GM23248 (cell line): Measurements from ENCODE around the gene SSPN. TPM values are rescaled to one million over a fixed set of nuclear protein-coding genes. Genes with fewer than 3 reads are reported as not detected.
A peak's percentile ranks its signal among the peaks of the same experiment; 100 is the strongest.

ENCODE experiments used
- DNase-seq: peaks from one replicate; pipeline ENCODE4 v3.0.0-alpha.2; 2015
- H2AFZ ChIP-seq: fragments of 200-600 bp; sonication (generic); 2 replicates; pipeline ENCODE4 v1.6.1; 2016; ENCODE audit warnings: antibody characterized with exemption
- H3F3A ChIP-seq: fragments of 200-600 bp; sonication (generic); 2 replicates; pipeline ENCODE4 v1.6.1; 2016; ENCODE audit warnings: mild to moderate bottlenecking, antibody characterized with exemption, mixed run types; ENCODE audit not compliant: insufficient read depth
- H3K27ac ChIP-seq: fragments of 200-600 bp; sonication (generic); 2 replicates; pipeline ENCODE4 v1.5.1; 2016; ENCODE audit warnings: mild to moderate bottlenecking
- H3K27me3 ChIP-seq: fragments of 200-600 bp; sonication (generic); replicated peaks from 2 replicates; pipeline ENCODE4 v1.6.1; 2016; ENCODE audit warnings: mild to moderate bottlenecking; ENCODE audit not compliant: insufficient read depth
- H3K36me3 ChIP-seq: fragments of 200-600 bp; sonication (generic); 2 replicates; pipeline ENCODE4 v1.6.1; 2016; ENCODE audit warnings: low read depth, mild to moderate bottlenecking
- H3K4me1 ChIP-seq: fragments of 200-600 bp; sonication (generic); 2 replicates; pipeline ENCODE4 v1.6.1; 2016; ENCODE audit warnings: mild to moderate bottlenecking; ENCODE audit not compliant: insufficient read depth
- H3K4me2 ChIP-seq: fragments of 200-600 bp; sonication (generic); one replicate; pipeline ENCODE4 v1.6.1; 2016; ENCODE audit warnings: mild to moderate bottlenecking; ENCODE audit not compliant: unreplicated experiment
- H3K4me3 ChIP-seq: fragments of 200-600 bp; sonication (generic); 2 replicates; pipeline ENCODE4 v1.5.1; 2016; ENCODE audit warnings: mild to moderate bottlenecking
- H3K79me2 ChIP-seq: fragments of 200-600 bp; sonication (generic); 2 replicates; pipeline ENCODE4 v1.6.1; 2016; ENCODE audit warnings: mild to moderate bottlenecking; ENCODE audit not compliant: insufficient read depth
- H3K9ac ChIP-seq: fragments of 200-600 bp; sonication (generic); 2 replicates; pipeline ENCODE4 v1.6.1; 2016; ENCODE audit warnings: mild to moderate bottlenecking
- H3K9me2 ChIP-seq: fragments of 200-600 bp; sonication (generic); 2 replicates; pipeline ENCODE4 v1.6.1; 2016; ENCODE audit warnings: mixed run types, mild to moderate bottlenecking, moderate library complexity; ENCODE audit not compliant: insufficient read depth
- H3K9me3 ChIP-seq: fragments of 200-600 bp; sonication (generic); one replicate; pipeline ENCODE4 v1.6.1; 2017; ENCODE audit warnings: low read depth
- H4K20me1 ChIP-seq: fragments of 200-600 bp; sonication (generic); 2 replicates; pipeline ENCODE4 v1.6.0; 2016; ENCODE audit not compliant: insufficient read depth
- EZH2 ChIP-seq: fragments of 200-600 bp; sonication (generic); IDR thresholded peaks from 2 replicates; pipeline ENCODE4 v1.6.1; 2018; ENCODE audit warnings: antibody characterized with exemption, mild to moderate bottlenecking; ENCODE audit not compliant: insufficient read depth, poor library complexity, severe bottlenecking
- EZH2phosphoT487 ChIP-seq: fragments of 200-600 bp; sonication (generic); IDR thresholded peaks from 2 replicates; pipeline ENCODE4 v1.6.1; 2018; ENCODE audit warnings: antibody characterized with exemption, moderate library complexity, mild to moderate bottlenecking, low read depth; ENCODE audit not compliant: insufficient read depth
- WGBS, 2 experiments: methylation state at CpG; one replicate each; pipeline ENCODE4 v1.1.6; 2015 to 2017; ENCODE audit warnings: low lambda C conversion rate in 2 of 2, low coverage in 1 of 2; ENCODE audit errors: missing lambda C conversion rate in 2 of 2; 5-methylcytosine and 5-hydroxymethylcytosine counted together
- in situ Hi-C: fragments of 300-500 bp; cut with MboI; formaldehyde crosslinking; loops from 2 replicates; pipeline ENCODE4 v1.15.0; 2020
- polyA plus RNA-seq: library from polyadenylated mRNA; unstranded; fragments of >200 nt; fragmentation: Nextera tagmentation; extraction: Ambion mirVana; gene quantifications from 2 replicates; pipeline ENCODE4 v1.2.1, GENCODE V29; 2016
- total RNA-seq: library from RNA; depleted of rRNA; stranded (reverse); fragments of >200 nt; shearing (Covaris generic); gene quantifications from 2 replicates; pipeline ENCODE4 v1.2.3, GENCODE V29; 2014

SSPN gene
- total and polyA plus RNA-seq, 2 experiments from 2014 or later = 12.5 to 22.0 TPM

DNA sequence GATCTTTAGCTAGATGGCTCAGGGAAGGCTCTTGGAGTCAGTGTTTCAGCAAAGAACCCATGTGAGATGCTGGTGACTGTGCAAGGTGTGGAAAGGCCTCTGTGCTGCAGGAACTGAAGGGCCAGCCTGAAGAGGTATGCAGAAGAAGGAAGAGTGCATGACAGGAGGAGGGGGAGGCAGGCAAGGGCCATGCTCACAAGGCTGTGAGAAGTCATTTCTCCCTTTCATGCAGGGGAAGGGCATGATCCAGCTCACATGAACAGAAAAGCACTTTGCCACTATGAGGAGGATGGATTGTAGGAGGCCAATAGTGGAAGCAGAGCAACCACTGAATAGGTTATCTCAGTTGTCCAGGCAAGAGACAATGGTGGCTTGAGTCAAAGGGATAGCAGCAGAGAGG, 83.7 kb downstream of the SSPN start:
- Histone ChIP-seq H3K9me2 (no peaks in the 10 kb centered on the region), H3K4me1 (peaks cover 17% of the 10 kb centered on the region), H3K36me3 (no peaks in the 10 kb centered on the region), H3K27me3 (no peaks in the 10 kb centered on the region), H3K9ac (no peak overlapping the region), H3F3A (peaks cover 11% of the 10 kb centered on the region), H3K27ac (no peak overlapping the region), H2AFZ (no peak overlapping the region), H3K4me3 (no peak overlapping the region), H3K4me2 (no peak overlapping the region), H3K9me3 (no peaks in the 10 kb centered on the region), H4K20me1 (no peaks in the 10 kb centered on the region), H3K79me2 (no peaks in the 10 kb centered on the region)
- TF ChIP-seq EZH2 (no peak), EZH2phosphoT487 (no peak)
- DNase-seq = no peak
- in situ Hi-C loops = no loop called here

DNA sequence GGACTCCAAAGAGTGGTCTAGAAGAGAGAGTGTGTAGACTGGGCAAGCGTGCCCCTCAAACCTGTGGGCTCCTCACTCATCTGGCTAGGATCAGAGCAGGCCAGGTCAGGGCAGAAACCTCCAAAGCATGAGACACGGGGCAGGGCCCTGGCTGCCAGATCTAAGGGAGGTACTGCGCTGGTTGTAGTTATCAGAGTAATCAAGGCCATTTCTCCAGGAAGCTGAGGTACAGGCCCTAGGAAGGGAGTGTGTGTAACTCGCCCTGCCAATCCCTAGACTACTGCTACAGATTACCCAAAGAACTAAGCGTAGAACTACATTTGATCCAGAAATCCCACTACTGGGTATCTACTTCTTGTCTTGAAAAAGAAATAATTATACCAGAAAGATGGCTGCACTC, 84.5 kb downstream of the SSPN start:
- TF ChIP-seq EZH2 (no peak), EZH2phosphoT487 (no peak)
- H4K20me1 ChIP-seq = no peaks in the 10 kb centered on the region
- no peak overlapping the region for H3K9ac ChIP-seq
- H3K9me2 ChIP-seq = no peaks in the 10 kb centered on the region
- H3F3A ChIP-seq = peaks cover 5% of the 10 kb centered on the region; the same call in 1 of the 2 replicates
- H3K79me2 ChIP-seq = no peaks in the 10 kb centered on the region
- H3K4me3 ChIP-seq = no peak overlapping the region
- no peak for DNase-seq
- H3K4me2 ChIP-seq = no peak overlapping the region
- in situ Hi-C loops = no loop called here
- no peaks in the 10 kb centered on the region for H3K27me3 ChIP-seq
- peaks cover 11% of the 10 kb centered on the region for H3K4me1 ChIP-seq
- H3K27ac ChIP-seq = no peak overlapping the region
- no peak overlapping the region for H2AFZ ChIP-seq
- 75 to 79% methylated on average over 5 of the region's 5 CpGs for WGBS, 2 experiments
- H3K36me3 ChIP-seq = no peaks in the 10 kb centered on the region
- no peaks in the 10 kb centered on the region for H3K9me3 ChIP-seq

DNA sequence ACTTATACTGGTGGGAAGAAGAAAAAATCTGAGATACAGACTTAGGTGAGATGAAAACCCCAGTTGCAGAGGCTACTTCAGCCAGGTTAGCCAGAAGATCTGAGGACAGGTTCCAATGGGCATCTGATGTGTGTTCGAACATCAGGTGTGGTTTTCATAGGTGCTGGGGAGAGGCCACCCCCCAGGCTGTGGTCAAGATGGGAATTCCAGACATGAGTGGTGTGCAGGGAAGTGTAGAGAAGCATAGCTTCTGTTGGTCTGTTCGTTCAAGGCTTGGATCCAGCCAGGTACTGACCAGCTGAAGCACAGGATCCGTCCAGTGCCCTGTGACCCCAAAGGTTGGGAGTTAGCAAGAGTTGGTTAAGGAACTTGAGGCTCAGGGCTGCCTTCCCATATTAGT, 85.5 kb downstream of the SSPN start:
- no peak overlapping the region for H3K27ac ChIP-seq

DNA sequence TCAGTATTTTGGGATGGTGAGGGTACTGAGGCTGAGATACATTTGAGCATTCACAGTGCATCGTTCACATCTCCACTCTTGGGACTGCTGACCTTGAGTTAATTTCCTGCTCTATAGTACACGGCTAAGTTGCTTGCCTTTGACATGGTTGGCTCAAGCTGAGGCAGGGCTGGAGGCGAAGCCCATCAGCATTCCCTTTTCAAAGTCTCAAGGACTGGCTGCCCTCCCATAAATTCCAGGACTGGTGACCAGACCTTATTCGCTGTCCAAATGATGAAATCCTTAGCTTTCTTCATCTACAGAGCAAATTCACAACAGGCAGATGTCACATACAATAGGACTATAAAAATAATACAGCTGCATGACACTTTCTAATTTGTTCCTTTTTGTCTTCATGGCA, 85.9 kb downstream of the SSPN start:
- Histone ChIP-seq H3K9me2 (no peaks in the 10 kb centered on the region), H3K27ac (no peak overlapping the region), H3K27me3 (no peaks in the 10 kb centered on the region), H3K9me3 (no peaks in the 10 kb centered on the region), H3K79me2 (no peaks in the 10 kb centered on the region), H3F3A (no peaks in the 10 kb centered on the region), H3K4me2 (no peak overlapping the region), H3K4me3 (no peak overlapping the region), H2AFZ (no peak overlapping the region), H3K9ac (no peak overlapping the region), H4K20me1 (no peaks in the 10 kb centered on the region), H3K36me3 (no peaks in the 10 kb centered on the region), H3K4me1 (no peaks in the 10 kb centered on the region)
- TF ChIP-seq EZH2phosphoT487 (no peak), EZH2 (no peak)
- in situ Hi-C loops = no loop called here
- DNase-seq = peak; percentile 61
- WGBS, 2 experiments = 28 to 33% methylated on average over 4 of the region's 4 CpGs

More for the DNA sequence above, 85.5 kb downstream of the SSPN start:
- Histone ChIP-seq H3K36me3 (no peaks in the 10 kb centered on the region), H3K79me2 (no peaks in the 10 kb centered on the region), H4K20me1 (no peaks in the 10 kb centered on the region), H3K4me1 (peaks cover 1% of the 10 kb centered on the region; the same call in 1 of the 2 replicates), H3F3A (no peaks in the 10 kb centered on the region), H3K9me3 (no peaks in the 10 kb centered on the region), H3K4me3 (no peak overlapping the region), H3K4me2 (no peak overlapping the region), H3K9ac (no peak overlapping the region), H2AFZ (no peak overlapping the region), H3K27me3 (no peaks in the 10 kb centered on the region), H3K9me2 (no peaks in the 10 kb centered on the region)
- WGBS, 2 experiments = 86 to 95% methylated on average over 3 of the region's 3 CpGs
- in situ Hi-C loops = no loop called here
- TF ChIP-seq EZH2 (no peak), EZH2phosphoT487 (no peak)
- no peak for DNase-seq

DNA sequence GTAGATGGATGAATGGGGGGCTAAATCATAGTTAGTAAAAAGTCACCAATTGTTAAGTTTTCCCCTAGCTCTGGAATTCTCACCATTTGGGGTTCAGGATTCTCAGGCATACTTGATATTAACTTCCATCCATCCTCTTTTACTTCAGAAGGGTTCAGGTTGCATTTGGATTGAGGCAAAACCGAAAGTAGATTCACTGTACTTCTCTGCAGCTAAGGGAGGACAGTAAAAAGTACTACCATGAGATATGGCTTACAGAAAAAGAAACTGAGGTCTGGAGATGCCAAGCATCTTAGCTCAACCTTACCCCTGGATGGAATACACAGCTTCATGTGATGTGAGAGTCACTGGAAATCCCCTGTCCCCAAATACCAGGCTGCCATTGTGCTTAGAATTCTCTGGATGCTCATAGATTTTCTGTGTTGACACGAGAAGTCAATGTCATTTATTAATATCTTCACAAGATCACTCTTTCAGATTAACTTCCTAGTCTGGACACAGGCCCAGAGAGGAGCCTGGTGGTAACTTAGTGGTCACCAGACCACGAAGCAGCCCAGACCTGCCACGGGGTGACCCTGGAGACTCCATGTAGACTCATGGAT, 87.1 kb downstream of the SSPN start:
- Histone ChIP-seq H3K4me2 (no peak overlapping the region), H3K9me2 (no peaks in the 10 kb centered on the region), H3K9ac (no peak overlapping the region), H3K4me3 (no peak overlapping the region), H3K4me1 (no peaks in the 10 kb centered on the region), H3K27me3 (no peaks in the 10 kb centered on the region), H4K20me1 (no peaks in the 10 kb centered on the region), H3F3A (no peaks in the 10 kb centered on the region), H3K27ac (no peak overlapping the region), H3K36me3 (no peaks in the 10 kb centered on the region), H2AFZ (no peak overlapping the region), H3K9me3 (no peaks in the 10 kb centered on the region), H3K79me2 (no peaks in the 10 kb centered on the region)
- WGBS, 2 experiments = 79 to 83% methylated on average over 4 of the region's 4 CpGs
- TF ChIP-seq EZH2phosphoT487 (no peak), EZH2 (no peak)
- no peak for DNase-seq
- in situ Hi-C loops = no loop called here
